Ascending aorta (tissue), 2 donors: Measurements from ENCODE around the gene HRG. TPM values are rescaled to one million over a fixed set of nuclear protein-coding genes. Genes with fewer than 3 reads are reported as not detected.
"Not testable (repeated sequence)": the region's sequence is repeated elsewhere in the genome, so short reads cannot be mapped to it uniquely, and the experiment has no call there.

Experiments used
- DNase-seq, 2 donors: peaks; one replicate each; pipeline ENCODE4 v3.0.0-alpha.2; 2019; ENCODE audit warnings: low spot score in 2 of 2
- H3K27ac ChIP-seq, 2 donors: fragments of 200-600 bp; sonication (generic); one replicate each; pipeline ENCODE4 v1.5.1; 2016 to 2017; ENCODE audit warnings: mild to moderate bottlenecking in 1 of 2
- H3K27me3 ChIP-seq: fragments of 200-600 bp; sonication (generic); one replicate; pipeline ENCODE4 v1.5.1; 2017
- H3K36me3 ChIP-seq, 2 donors: fragments of 200-600 bp; sonication (generic); one replicate each; pipeline ENCODE4 v1.5.1; 2016
- H3K4me1 ChIP-seq, 2 donors: fragments of 200-600 bp; sonication (generic); one replicate each; pipeline ENCODE4 v1.5.1; 2016 to 2017; ENCODE audit warnings: mild to moderate bottlenecking in 1 of 2
- H3K4me3 ChIP-seq, 2 donors: fragments of 200-600 bp; sonication (generic); one replicate each; pipeline ENCODE4 v1.5.1; 2016 to 2017; ENCODE audit warnings: mild to moderate bottlenecking in 1 of 2
- H3K9me3 ChIP-seq, 2 donors: fragments of 200-600 bp; sonication (generic); one replicate each; pipeline ENCODE4 v1.5.1; 2016
- intact Hi-C: fragments of 100-400 bp; cut with DNase I; formaldehyde crosslinking; loops from one replicate; pipeline ENCODE4 v1.15.1; 2023
- total RNA-seq: library from RNA; depleted of rRNA; stranded (reverse); fragments of >200 nt; gene quantifications from one replicate; pipeline ENCODE4 v1.1.0, GENCODE V29; 2016
- TF ChIP-seq, protein P1 (sequence below), 3 experiments: fragments of 200-600 bp in 2 of 3; fragments of 450-650 bp in 1 of 3; sonication (generic) in 2 of 3; IDR thresholded peaks; one replicate each; pipeline ENCODE4 v1.5.1; 2016 to 2019; ENCODE audit warnings: antibody characterized with exemption in 3 of 3, mild to moderate bottlenecking in 1 of 3, moderate library complexity in 1 of 3

Gene HRG
- total RNA-seq, 1 donor from 2014 or later = 6.9 TPM

DNA sequence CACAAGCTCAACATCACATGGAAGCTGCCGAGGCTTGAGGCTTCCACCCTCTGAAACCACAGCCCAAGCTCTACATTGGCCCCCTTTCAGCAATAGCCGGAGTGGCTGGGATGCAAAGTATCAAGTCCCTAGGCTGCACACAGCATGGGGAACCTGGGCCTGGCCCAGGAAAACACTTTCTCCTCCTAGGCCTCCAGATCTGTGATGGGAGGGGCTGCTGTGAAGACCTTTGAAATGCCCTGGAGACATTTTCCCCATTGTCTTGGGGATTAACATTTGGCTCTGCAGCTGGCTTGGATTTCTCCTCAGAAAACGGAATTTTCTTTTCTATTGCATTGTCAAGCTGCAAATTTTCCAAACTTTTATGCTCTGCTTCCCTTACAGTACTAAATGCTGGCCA lies 18.2 kb downstream of the HRG start:
- no peaks in the 10 kb centered on the region for H3K9me3 ChIP-seq
- intact Hi-C loops = no loop called here
- TF ChIP-seq, protein P1, sequence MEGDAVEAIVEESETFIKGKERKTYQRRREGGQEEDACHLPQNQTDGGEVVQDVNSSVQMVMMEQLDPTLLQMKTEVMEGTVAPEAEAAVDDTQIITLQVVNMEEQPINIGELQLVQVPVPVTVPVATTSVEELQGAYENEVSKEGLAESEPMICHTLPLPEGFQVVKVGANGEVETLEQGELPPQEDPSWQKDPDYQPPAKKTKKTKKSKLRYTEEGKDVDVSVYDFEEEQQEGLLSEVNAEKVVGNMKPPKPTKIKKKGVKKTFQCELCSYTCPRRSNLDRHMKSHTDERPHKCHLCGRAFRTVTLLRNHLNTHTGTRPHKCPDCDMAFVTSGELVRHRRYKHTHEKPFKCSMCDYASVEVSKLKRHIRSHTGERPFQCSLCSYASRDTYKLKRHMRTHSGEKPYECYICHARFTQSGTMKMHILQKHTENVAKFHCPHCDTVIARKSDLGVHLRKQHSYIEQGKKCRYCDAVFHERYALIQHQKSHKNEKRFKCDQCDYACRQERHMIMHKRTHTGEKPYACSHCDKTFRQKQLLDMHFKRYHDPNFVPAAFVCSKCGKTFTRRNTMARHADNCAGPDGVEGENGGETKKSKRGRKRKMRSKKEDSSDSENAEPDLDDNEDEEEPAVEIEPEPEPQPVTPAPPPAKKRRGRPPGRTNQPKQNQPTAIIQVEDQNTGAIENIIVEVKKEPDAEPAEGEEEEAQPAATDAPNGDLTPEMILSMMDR (IDR thresholded peaks at IDR 0.05) = no peak
- no peak for DNase-seq
- H3K27me3 ChIP-seq = no peaks in the 10 kb centered on the region
- no peak overlapping the region for H3K4me3 ChIP-seq
- H3K4me1 ChIP-seq = no peaks in the 10 kb centered on the region
- H3K27ac ChIP-seq = no peak overlapping the region
- no peaks in the 10 kb centered on the region for H3K36me3 ChIP-seq

DNA sequence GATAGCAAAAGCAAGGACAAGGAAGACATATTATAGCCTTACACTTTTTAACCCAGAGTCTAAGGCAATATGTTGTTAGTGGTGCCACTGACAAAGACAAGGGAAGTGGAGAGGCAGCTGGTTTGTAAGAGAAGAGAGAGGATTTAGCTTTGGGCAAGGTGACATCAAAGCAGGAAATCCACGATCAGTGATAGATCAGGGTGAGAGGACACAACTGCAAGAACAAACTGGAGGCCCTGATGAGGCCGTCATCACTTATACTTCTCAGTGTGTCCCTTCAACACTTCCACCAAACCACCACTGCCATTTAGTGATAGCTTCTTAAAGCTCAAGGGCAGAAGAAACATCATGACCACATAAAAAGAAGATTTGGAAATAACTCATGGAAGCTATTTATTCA lies 20.7 kb downstream of the HRG start:
- DNase-seq, H3K4me3 ChIP-seq, H3K4me1 ChIP-seq, H3K27me3 ChIP-seq, intact Hi-C loops, H3K9me3 ChIP-seq, H3K36me3 ChIP-seq, H3K27ac ChIP-seq: not testable (repeated sequence)

DNA sequence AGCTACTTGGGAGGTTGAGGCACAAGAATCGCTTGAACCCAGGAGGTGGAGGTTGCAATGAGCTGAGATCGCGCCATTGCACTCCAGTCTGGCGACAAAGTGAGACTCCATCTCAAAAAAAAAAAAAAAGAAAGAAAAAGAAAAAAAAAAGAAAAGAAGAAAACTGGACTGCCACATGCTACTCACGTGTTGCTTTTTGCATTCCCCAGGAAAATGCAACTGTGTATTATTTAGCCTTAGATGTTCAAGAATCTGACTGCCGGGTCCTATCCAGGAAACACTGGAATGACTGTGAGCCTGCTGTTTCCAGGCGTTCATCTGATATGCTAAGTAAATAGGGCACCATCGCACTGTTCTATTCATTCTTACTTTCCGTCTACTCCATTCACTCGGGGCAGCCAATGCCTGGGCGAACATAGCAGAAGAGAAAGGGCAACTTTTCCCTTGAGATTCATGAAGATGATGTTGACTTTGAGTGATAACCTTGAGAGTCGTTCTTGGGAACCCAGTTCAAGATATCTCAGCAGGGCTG lies 21.4 kb downstream of the HRG start:
- no peaks in the 10 kb centered on the region for H3K27me3 ChIP-seq
- TF ChIP-seq, protein P1 (IDR thresholded peaks at IDR 0.05) = no peak
- DNase-seq = no peak
- intact Hi-C loops = no loop called here
- H3K27ac ChIP-seq = no peak overlapping the region
- H3K4me3 ChIP-seq = no peak overlapping the region
- no peaks in the 10 kb centered on the region for H3K9me3 ChIP-seq
- H3K36me3 ChIP-seq = no peaks in the 10 kb centered on the region
- no peaks in the 10 kb centered on the region for H3K4me1 ChIP-seq

DNA sequence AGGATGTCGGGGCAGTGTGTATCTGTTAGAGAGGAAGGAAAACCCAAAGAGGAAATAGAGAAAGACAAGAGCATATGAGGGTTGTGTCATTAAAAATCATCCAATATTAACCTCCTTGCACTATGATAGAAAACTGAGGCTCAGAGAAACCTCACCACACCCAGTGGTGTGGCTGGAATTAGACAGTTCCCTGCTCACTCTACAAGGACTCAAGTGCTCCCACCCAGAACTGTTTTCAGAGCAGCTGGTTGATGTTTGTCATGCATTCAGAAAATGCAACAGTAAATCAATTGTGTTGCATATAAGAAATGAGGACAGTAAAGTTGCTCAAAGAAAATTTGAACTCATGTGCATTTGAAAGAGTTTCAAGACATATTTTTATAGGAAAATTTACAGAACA lies 24.5 kb downstream of the HRG start:
- H3K4me3 ChIP-seq, intact Hi-C loops, DNase-seq, H3K27ac ChIP-seq, H3K9me3 ChIP-seq, H3K4me1 ChIP-seq, H3K36me3 ChIP-seq, H3K27me3 ChIP-seq: not testable (repeated sequence)

DNA sequence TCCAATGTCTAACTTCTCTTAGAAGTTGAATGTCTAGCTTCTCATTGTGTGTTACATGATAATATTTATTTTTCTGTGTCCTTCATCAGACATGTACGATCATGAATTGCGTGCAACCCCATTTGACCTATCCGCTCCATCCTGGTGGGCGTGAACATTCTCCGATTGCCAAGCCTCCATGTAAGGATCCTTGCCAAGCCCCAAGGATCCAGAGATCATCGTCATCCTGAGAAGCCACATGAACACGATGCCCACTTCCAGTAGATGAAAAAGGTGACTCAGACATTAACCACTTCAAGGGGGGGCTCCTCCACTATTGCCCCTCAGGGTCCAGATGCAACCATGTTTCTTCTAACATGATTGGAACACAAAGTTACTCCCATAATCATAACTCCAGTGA lies 25.9 kb downstream of the HRG start:
- Histone ChIP-seq H3K27me3 (no peaks in the 10 kb centered on the region), H3K4me1 (no peaks in the 10 kb centered on the region), H3K36me3 (no peaks in the 10 kb centered on the region), H3K4me3 (no peak overlapping the region), H3K9me3 (no peaks in the 10 kb centered on the region), H3K27ac (no peak overlapping the region)
- intact Hi-C loops = no loop called here
- TF ChIP-seq, protein P1 (IDR thresholded peaks at IDR 0.05) = no peak
- DNase-seq = no peak

DNA sequence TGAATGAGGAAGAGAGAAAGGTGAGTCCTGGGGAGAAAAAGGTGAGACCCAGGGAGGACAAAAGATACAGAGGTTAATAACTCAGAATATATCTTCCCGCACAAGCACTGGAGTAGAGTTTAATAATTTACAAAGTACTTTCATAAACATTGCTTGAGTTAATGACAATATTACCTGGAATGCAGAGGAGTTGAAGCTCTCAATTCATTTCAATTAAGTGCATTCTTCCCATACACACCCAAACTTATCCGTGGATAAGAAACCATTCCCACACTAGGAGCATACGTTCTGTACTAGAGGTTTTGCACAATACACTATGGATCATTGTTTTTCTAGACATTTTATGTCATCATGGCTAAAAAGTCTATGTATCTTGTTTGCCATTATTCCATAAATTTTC lies 28.0 kb downstream of the HRG start:
- H3K36me3 ChIP-seq = no peaks in the 10 kb centered on the region
- no peak overlapping the region for H3K4me3 ChIP-seq
- H3K4me1 ChIP-seq = no peaks in the 10 kb centered on the region
- DNase-seq = no peak
- TF ChIP-seq, protein P1 (IDR thresholded peaks at IDR 0.05) = no peak
- intact Hi-C loops = no loop called here
- no peaks in the 10 kb centered on the region for H3K9me3 ChIP-seq
- H3K27me3 ChIP-seq = no peaks in the 10 kb centered on the region
- H3K27ac ChIP-seq = no peak overlapping the region
